Endothelial cell of umbilical vein (primary cell): ENCODE data around the gene FRS3. TPM values are rescaled to one million over a fixed set of nuclear protein-coding genes. Genes with fewer than 3 reads are reported as not detected.
A peak's percentile ranks its signal among the peaks of the same experiment; 100 is the strongest.

ENCODE experiments used
- BruUV-seq: library from RNA; stranded (reverse); fragments of 400-500 nt; replicated peaks from 2 replicates; lab custom pipeline; 2021; lab: Mats Ljungman, UMichigan
- CTCF ChIA-PET: fragments of 300-600, 350-600 bp; sonication (Branson Sonifier 250); formaldehyde crosslinking; loops from one replicate; lab custom pipeline; 2021; ENCODE audit warnings: antibody characterized with exemption, inconsistent platforms; lab: Charles Lee
- POLR2A ChIA-PET: fragments of 300-600, 350-600 bp; sonication (Branson Sonifier 250); formaldehyde crosslinking; loops from one replicate; lab custom pipeline; 2021; ENCODE audit warnings: antibody characterized with exemption, inconsistent platforms; lab: Charles Lee
- DNase-seq: peaks from one replicate; pipeline ENCODE4 v3.0.0-alpha.2; 2011; ENCODE audit warnings: low read depth, low spot score
- FAIRE-seq: peaks from 2 replicates; lab custom pipeline; 2011; peaks lifted over from hg19 to GRCh38; lab: Jason Lieb, UNC
- H2AFZ ChIP-seq: 2 replicates; pipeline ENCODE4 v1.6.0; 2012; ENCODE audit warnings: low read depth, low read length, control low read depth, inconsistent platforms
- H3K27ac ChIP-seq: 2 replicates; pipeline ENCODE4 v1.5.1; 2011; ENCODE audit warnings: low read depth, mild to moderate bottlenecking, control low read depth, low read length, moderate library complexity; ENCODE audit not compliant: insufficient read depth
- H3K27me3 ChIP-seq, 2 experiments: 2 replicates each; pipeline versions ENCODE4 v1.6.0 to v1.6.1; 2011; ENCODE audit warnings: low read length in 2 of 2, mixed read lengths in 1 of 2; ENCODE audit not compliant: control insufficient read depth in 2 of 2, insufficient read depth in 2 of 2
- H3K36me3 ChIP-seq, 2 experiments: 2 replicates in 1 of 2; 3 replicates in 1 of 2; pipeline ENCODE4 v1.5.1; 2011; ENCODE audit warnings: low read length in 2 of 2, mild to moderate bottlenecking in 1 of 2, moderate library complexity in 1 of 2; ENCODE audit not compliant: control insufficient read depth in 2 of 2, insufficient read depth in 2 of 2; ENCODE audit errors: extremely low read depth in 1 of 2
- H3K4me1 ChIP-seq: 3 replicates; pipeline ENCODE4 v1.5.1; 2011; ENCODE audit warnings: mild to moderate bottlenecking, low read length; ENCODE audit not compliant: control insufficient read depth, insufficient read depth; ENCODE audit errors: extremely low read depth
- H3K4me2 ChIP-seq: 2 replicates; pipeline ENCODE4 v1.6.1; 2011; ENCODE audit warnings: low read length, control low read depth, mixed read lengths; ENCODE audit not compliant: insufficient read depth
- H3K4me3 ChIP-seq, 3 experiments: fragments of 200-600 bp in 1 of 3; sonication (generic), shearing (Covaris generic) in 1 of 3; replicated peaks in 1 of 3; 2 replicates each; pipeline ENCODE4 v1.5.1; 2011 to 2016; ENCODE audit warnings: control low read depth in 3 of 3, low read length in 3 of 3, mild to moderate bottlenecking in 2 of 3, inconsistent platforms in 1 of 3, low read depth in 1 of 3, moderate library complexity in 1 of 3; ENCODE audit not compliant: insufficient read depth in 1 of 3
- H3K79me2 ChIP-seq: 2 replicates; pipeline ENCODE4 v1.6.0; 2012; ENCODE audit warnings: low read length, inconsistent platforms; ENCODE audit not compliant: control insufficient read depth, insufficient read depth
- H3K9ac ChIP-seq: replicated peaks from 2 replicates; pipeline ENCODE3; 2011; ENCODE audit warnings: low read length, control low read depth; ENCODE audit not compliant: insufficient read depth; ENCODE audit errors: extremely low read depth
- H3K9me1 ChIP-seq: replicated peaks from 3 replicates; pipeline ENCODE4 v1.6.0; 2011; ENCODE audit warnings: mild to moderate bottlenecking, low read length; ENCODE audit not compliant: control insufficient read depth, insufficient read depth; ENCODE audit errors: extremely low read depth
- H3K9me3 ChIP-seq: replicated peaks from 2 replicates; pipeline ENCODE4 v1.5.1; 2012; ENCODE audit warnings: low read length, inconsistent platforms; ENCODE audit not compliant: control insufficient read depth, insufficient read depth
- H4K20me1 ChIP-seq: replicated peaks from 2 replicates; pipeline ENCODE3; 2011; ENCODE audit warnings: mild to moderate bottlenecking, low read length; ENCODE audit not compliant: control insufficient read depth, insufficient read depth; ENCODE audit errors: extremely low read depth
- CTCF ChIP-seq, 2 donors: IDR thresholded peaks; 1 replicate in 1 of 2; 2 replicates in 1 of 2; pipeline ENCODE4 v1.5.1; 2011; ENCODE audit warnings: low read length in 2 of 2, mild to moderate bottlenecking in 2 of 2, moderate library complexity in 2 of 2, control low read depth in 1 of 2, inconsistent platforms in 1 of 2, low read depth in 1 of 2; ENCODE audit not compliant: insufficient read depth in 1 of 2; ENCODE audit errors: extremely low read depth in 1 of 2
- EZH2 ChIP-seq: IDR thresholded peaks from 2 replicates; pipeline ENCODE4 v1.6.1; 2012; ENCODE audit warnings: borderline replicate concordance, low read depth, mild to moderate bottlenecking, moderate library complexity, low read length, inconsistent platforms; ENCODE audit not compliant: severe bottlenecking
- FOS ChIP-seq: IDR thresholded peaks from 2 replicates; pipeline ENCODE4 v1.6.1; 2011; ENCODE audit warnings: mild to moderate bottlenecking, low read length, moderate library complexity, borderline replicate concordance; ENCODE audit not compliant: insufficient read depth
- GATA2 ChIP-seq: IDR thresholded peaks from 2 replicates; pipeline ENCODE4 v1.7.0; 2011; ENCODE audit warnings: low read depth, mild to moderate bottlenecking, moderate library complexity, mixed read lengths, low read length; ENCODE audit not compliant: insufficient read length, insufficient read depth
- JUN ChIP-seq: IDR thresholded peaks from 2 replicates; pipeline ENCODE4 v1.6.1; 2011; ENCODE audit warnings: borderline replicate concordance, low read depth; ENCODE audit not compliant: insufficient read length, insufficient read depth
- MAX ChIP-seq: IDR thresholded peaks from 2 replicates; pipeline ENCODE4 v1.6.1; 2011; ENCODE audit not compliant: insufficient read depth, insufficient read length
- MYC ChIP-seq: IDR thresholded peaks from one replicate; pipeline ENCODE4 v1.6.1; 2011; ENCODE audit warnings: mild to moderate bottlenecking, low read depth, low read length
- POLR2A ChIP-seq: IDR thresholded peaks from 2 replicates; pipeline ENCODE4 v1.6.1; 2012; ENCODE audit warnings: low read depth, mild to moderate bottlenecking, control low read depth, low read length
- POLR2AphosphoS5 ChIP-seq: IDR thresholded peaks from 2 replicates; pipeline ENCODE4 v1.6.1; 2012; ENCODE audit warnings: low read depth, mild to moderate bottlenecking, control low read depth, low read length, moderate library complexity; ENCODE audit not compliant: insufficient read depth
- dilution Hi-C: fragments of 300-500 bp; cut with MboI; formaldehyde crosslinking; loops from one replicate; pipeline ENCODE4 v1.15.0; 2019; ENCODE audit warnings: low sequenced_read_pairs; ENCODE audit not compliant: extremely low pct_ligation_motif_present
- intact Hi-C: fragments of 100-400 bp; cut with micrococcal nuclease; formaldehyde crosslinking; loops from one replicate; pipeline ENCODE4 v1.10.0; 2022
- polyA plus RNA-seq, 4 experiments: library from polyadenylated mRNA; depleted of rRNA in 3 of 4; stranded (reverse) in 3 of 4; unstranded in 1 of 4; fragments of >200 nt; gene quantifications; 2 replicates each; pipeline versions ENCODE4 v1.2.1 to v1.2.3, GENCODE V29; 2011 to 2012; ENCODE audit warnings: missing spikeins in 1 of 4
- total RNA-seq: library from RNA; stranded (reverse); gene quantifications from 2 replicates; pipeline ENCODE4 v1.2.3, GENCODE V29; 2021

Gene FRS3
- total and polyA plus RNA-seq, 2 donors (not counting 3 experiments of a cell fraction or from before 2014, with no cell fraction given), result 5.2 to 5.3 TPM

- ChIA-PET CTCF (interaction anchor here (0.8 to 1.6 kb wide), 2 partner anchors 11 to 131 kb away, joined by 4 to 6 read pairs; partner anchors contain the start of genes BYSL and MED20), POLR2A (no interaction called here)
- no peak overlapping the region for H2AFZ ChIP-seq
- DNase-seq (no peak), FAIRE-seq (peak; percentile 15)
- H3K9ac ChIP-seq, result no peak overlapping the region
- intact Hi-C loops, result no loop called here
- H3K79me2 ChIP-seq, result peaks cover 17% of the 10 kb centered on the region
- H3K4me2 ChIP-seq, result no peak overlapping the region
- TF ChIP-seq FOS (no peak), CTCF (IDR thresholded peaks at IDR 0.05; ENCODE audit: extremely low read depth in 1 of 2, insufficient read depth in 1 of 2, low read depth in 1 of 2, low read length in 2 of 2) (no peak), EZH2 (no peak), POLR2AphosphoS5 (no peak)
- peaks cover 6 to 10% of the 10 kb centered on the region in 2 experiments for H3K36me3 ChIP-seq
- no peak overlapping the region for H3K4me3 ChIP-seq
- H4K20me1 ChIP-seq, result no peaks in the 10 kb centered on the region
- H3K9me1 ChIP-seq, result no peaks in the 10 kb centered on the region
- BruUV-seq, result no TSS peak
- peaks cover 10% of the 10 kb centered on the region for H3K4me1 ChIP-seq
- dilution Hi-C loops, result no loop called here
- H3K27ac ChIP-seq, result no peak overlapping the region
- no peaks in the 10 kb centered on the region for H3K9me3 ChIP-seq
- no peaks in the 10 kb centered on the region for H3K27me3 ChIP-seq
These were observed 10.3 kb upstream of the FRS3 start for GRCh38 chr6:41790045-41790444.

GRCh38 chr6:41789390-41789724 is 9.7 kb upstream of the FRS3 start:
- H3K36me3 ChIP-seq, result peaks cover 6 to 10% of the 10 kb centered on the region in 2 experiments
- POLR2A ChIA-PET, result no interaction called here
- H3K27ac ChIP-seq, result no peak overlapping the region
- dilution Hi-C loops (no loop called here), intact Hi-C loops (no loop called here)
- H3K4me3 ChIP-seq, result no peak overlapping the region
- no peaks in the 10 kb centered on the region for H3K27me3 ChIP-seq
- TF ChIP-seq GATA2, result no peak
- TF ChIP-seq MAX, result no peak
- no peak for TF ChIP-seq POLR2A
- no peak for TF ChIP-seq FOS
- TF ChIP-seq MYC, result no peak
- no peak for TF ChIP-seq EZH2
- TF ChIP-seq POLR2AphosphoS5, result no peak
- no peak for TF ChIP-seq CTCF (IDR thresholded peaks at IDR 0.05; ENCODE audit: extremely low read depth in 1 of 2, insufficient read depth in 1 of 2, low read depth in 1 of 2, low read length in 2 of 2)
- no peak for TF ChIP-seq JUN
- peaks cover 10% of the 10 kb centered on the region for H3K4me1 ChIP-seq
- H3K9me3 ChIP-seq, result no peaks in the 10 kb centered on the region
- no peaks in the 10 kb centered on the region for H4K20me1 ChIP-seq
- no peaks in the 10 kb centered on the region for H3K9me1 ChIP-seq
- CTCF ChIA-PET, result interaction anchor here (2.2 kb wide), 1 partner anchor 8 kb away, joined by 12 read pairs; no protein-coding TSS in a partner anchor
- peaks cover 17% of the 10 kb centered on the region for H3K79me2 ChIP-seq
- no TSS peak for BruUV-seq
- no peak for DNase-seq
- peak overlapping the region; percentile 31 for H3K4me2 ChIP-seq
- FAIRE-seq, result no peak
- no peak overlapping the region for H2AFZ ChIP-seq
- no peak overlapping the region for H3K9ac ChIP-seq
